Fibroblast of villous mesenchyme (primary cell): Measurements from ENCODE around the gene PCDH15. TPM values are rescaled to one million over a fixed set of nuclear protein-coding genes. Genes with fewer than 3 reads are reported as not detected.

Experiments used
- DNase-seq: peaks from one replicate; pipeline ENCODE4 v3.0.0-alpha.2; 2010; ENCODE audit warnings: low read depth
- H3K4me3 ChIP-seq: 2 replicates; pipeline ENCODE4 v1.5.1; 2011; ENCODE audit warnings: low read depth, mild to moderate bottlenecking, low read length
- total RNA-seq: library from RNA; depleted of rRNA; stranded (reverse); fragments of >200 nt; gene quantifications from 2 replicates; pipeline ENCODE4 v1.2.3, GENCODE V29; 2012
- TF ChIP-seq, protein P1 (sequence below): IDR thresholded peaks from 2 replicates; pipeline ENCODE4 v1.5.1; 2012; ENCODE audit warnings: low read depth, mild to moderate bottlenecking, low read length; ENCODE audit not compliant: insufficient read depth

The PCDH15 gene
- total RNA-seq, 1 donor = not detected

- no peak overlapping the region for H3K4me3 ChIP-seq
- no peak for DNase-seq
- TF ChIP-seq, protein P1, sequence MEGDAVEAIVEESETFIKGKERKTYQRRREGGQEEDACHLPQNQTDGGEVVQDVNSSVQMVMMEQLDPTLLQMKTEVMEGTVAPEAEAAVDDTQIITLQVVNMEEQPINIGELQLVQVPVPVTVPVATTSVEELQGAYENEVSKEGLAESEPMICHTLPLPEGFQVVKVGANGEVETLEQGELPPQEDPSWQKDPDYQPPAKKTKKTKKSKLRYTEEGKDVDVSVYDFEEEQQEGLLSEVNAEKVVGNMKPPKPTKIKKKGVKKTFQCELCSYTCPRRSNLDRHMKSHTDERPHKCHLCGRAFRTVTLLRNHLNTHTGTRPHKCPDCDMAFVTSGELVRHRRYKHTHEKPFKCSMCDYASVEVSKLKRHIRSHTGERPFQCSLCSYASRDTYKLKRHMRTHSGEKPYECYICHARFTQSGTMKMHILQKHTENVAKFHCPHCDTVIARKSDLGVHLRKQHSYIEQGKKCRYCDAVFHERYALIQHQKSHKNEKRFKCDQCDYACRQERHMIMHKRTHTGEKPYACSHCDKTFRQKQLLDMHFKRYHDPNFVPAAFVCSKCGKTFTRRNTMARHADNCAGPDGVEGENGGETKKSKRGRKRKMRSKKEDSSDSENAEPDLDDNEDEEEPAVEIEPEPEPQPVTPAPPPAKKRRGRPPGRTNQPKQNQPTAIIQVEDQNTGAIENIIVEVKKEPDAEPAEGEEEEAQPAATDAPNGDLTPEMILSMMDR = no peak
These were observed 652.5 kb downstream of the PCDH15 start for GRCh38 chr10:54148508-54148907.

DNA sequence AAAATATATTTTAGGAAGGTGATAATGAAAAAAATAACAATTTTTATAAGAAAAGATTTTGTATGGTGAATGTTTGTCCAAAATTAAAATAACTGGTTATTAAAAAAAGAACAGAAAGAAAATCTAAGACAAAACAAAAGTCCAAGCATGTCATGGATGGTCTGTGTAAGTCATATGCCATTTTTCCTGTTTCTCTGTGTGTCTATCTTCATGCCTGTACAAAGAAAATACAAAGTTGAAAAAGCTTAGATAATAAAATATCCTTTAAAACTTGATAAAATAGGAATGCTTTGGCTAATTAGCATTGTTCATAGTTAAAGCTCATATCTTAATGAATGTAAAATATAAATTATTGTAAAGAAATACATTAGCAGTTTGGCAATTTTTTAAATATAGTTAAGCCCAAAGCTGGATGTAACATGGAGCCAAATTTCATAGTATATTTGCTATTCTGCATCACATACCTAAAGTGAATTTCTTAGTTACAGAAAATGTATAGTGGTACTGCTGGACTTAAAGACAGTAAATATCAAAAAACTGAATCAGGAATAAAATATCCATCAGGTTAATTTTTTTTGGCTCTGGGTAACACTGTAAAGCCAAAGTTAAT is 661.1 kb downstream of the PCDH15 start:
- DNase-seq = no peak
- H3K4me3 ChIP-seq = no peak overlapping the region
- TF ChIP-seq, protein P1 = no peak

GRCh38 chr10:54137396-54137795 is 663.6 kb downstream of the PCDH15 start:
- no peak overlapping the region for H3K4me3 ChIP-seq
- no peak for DNase-seq
- TF ChIP-seq, protein P1 = no peak

GRCh38 chr10:54133203-54133602 is 667.8 kb downstream of the PCDH15 start:
- TF ChIP-seq, protein P1 = no peak
- no peak for DNase-seq
- no peak overlapping the region for H3K4me3 ChIP-seq

- DNase-seq = no peak
These were observed 669.2 kb downstream of the PCDH15 start for GRCh38 chr10:54131833-54132232.

DNA sequence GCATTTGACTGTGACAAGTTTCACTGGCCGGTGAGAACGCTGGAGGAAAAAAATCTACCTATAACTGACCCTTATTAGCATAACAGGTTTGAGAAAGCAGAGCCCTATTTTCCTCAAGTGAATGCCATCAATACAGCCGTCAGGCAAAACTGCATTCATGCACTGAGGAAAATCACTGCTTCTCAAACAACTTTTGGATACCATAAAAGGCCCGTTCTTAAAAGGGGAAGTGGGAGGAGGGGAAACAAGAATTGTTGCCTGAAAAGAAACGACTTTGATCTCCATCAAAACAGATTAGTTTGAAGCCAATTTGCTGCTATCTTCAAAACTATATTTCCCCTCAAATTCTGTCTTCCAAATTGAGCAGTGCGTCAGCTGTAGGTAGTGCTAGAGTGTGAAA is 670.6 kb downstream of the PCDH15 start:
- TF ChIP-seq, protein P1 = no peak
- DNase-seq = no peak
- H3K4me3 ChIP-seq = no peak overlapping the region

More at GRCh38 chr10:54131833-54132232, 669.2 kb downstream of the PCDH15 start:
- H3K4me3 ChIP-seq = no peak overlapping the region
- TF ChIP-seq, protein P1 = no peak
